ENCODE results near the gene GRK5. TPM values are rescaled to one million over a fixed set of nuclear protein-coding genes. Genes with fewer than 3 reads are reported as not detected.

GRK5 gene
- total RNA-seq, 1 experiment from 2014 or later = 58.2 TPM

DNA sequence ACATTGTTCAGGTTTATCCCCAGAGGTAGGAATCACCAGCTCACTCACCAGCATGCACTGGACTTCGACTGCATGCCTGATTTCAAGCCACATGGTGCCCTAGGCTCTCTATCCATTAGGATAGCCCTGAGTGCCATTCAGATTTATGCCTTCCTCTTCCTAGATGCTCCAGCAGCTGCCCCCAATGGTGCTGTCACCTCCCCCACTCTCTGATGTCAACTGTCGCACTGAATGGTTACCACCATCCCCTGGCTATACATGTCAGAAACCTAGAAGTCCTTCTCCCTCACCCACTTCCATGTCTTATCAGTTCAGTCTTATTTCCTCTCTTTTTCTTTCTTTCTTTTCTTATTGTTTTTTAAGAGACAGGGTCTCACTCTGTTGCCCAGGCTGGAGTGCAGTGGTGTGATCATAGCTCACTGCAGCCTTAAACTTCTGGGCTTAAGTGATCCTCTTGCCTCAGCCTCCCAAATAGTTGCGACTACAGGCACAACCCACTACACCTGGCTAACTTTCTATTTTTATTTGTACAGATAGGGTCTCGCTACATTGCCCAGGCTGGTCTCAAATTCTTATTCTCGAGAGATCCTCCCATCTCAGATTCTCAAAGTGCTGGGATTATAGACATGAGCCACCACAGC is 44.8 kb upstream of the GRK5 start:
- intact Hi-C loops (cut with micrococcal nuclease; ENCODE audit: unreplicated experiment) = no loop called here
- ChIA-PET POLR2A (ENCODE audit: low non-redundant PET) (no interaction called here), CTCF (no interaction called here)

DNA sequence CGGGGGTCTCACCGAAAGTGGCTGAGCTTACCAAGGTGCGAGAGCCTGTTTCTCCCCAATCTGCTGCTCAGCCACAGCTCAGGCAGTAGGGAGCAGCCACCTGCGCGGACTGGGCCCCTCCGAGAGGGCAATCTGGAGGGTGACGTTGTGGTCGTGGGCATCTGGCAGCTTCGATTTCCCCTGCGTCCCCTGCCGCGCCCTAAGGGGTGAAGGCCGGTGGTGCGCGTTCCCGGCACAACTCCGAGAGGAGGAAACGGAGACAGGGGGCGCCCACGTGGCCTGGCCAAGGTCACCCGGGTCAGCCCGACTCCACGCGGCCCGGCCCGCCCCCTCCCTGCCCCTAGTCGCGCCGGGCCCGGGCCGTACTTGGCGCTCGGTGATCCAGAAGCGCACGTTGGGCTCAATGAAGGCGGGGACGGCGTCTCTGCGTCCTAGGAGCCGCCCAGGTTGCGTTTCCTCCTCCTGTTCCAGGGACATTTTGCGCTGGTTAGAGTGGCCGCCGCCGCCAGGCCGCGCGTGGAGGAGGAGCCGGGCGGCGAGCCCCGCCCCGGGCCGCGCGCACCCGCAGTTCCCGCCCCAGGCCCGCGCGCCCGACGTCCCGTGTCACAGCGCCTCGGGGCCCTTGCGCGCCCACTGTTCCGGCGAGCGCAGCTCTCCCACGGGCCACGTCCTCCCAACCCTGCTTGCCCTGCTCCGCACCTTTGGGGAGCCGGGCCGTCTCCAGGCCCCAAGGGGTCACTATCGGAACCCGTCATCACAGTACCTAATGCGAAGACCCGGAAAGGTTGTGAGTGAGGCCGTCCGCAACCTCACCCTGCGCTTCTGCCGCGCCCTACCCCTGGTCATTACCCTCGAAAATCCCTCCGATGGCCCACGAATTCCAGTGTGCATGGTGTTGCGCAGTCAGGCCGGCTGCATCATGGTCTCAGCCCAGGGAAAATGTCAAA is 41.9 kb upstream of the GRK5 start, which contains the start of gene SFXN4:
Gene SFXN4, minus strand, starts transcription at position 544 of the 947 bp plus-strand sequence. Its CDS starts 67 bp downstream, at position 477.
- ChIA-PET CTCF (no interaction called here), POLR2A (ENCODE audit: low non-redundant PET) (no interaction called here)
- no TSS peak for BruUV-seq (replicated peaks)
- H3K27ac ChIP-seq (ENCODE audit: low read depth, low read length, poor library complexity, severe bottlenecking) = peak within 1 kb of the TSS; percentile 93
- peak within 1 kb of the TSS; percentile 96 for H3K4me3 ChIP-seq (ENCODE audit: low read depth, low read length, poor library complexity, severe bottlenecking)
- no peaks in the 10 kb centered on the region for H3K9me3 ChIP-seq (ENCODE audit: low read depth, low read length, poor library complexity, severe bottlenecking)
- H3K36me3 ChIP-seq (ENCODE audit: insufficient read depth, low read length, poor library complexity, severe bottlenecking) = peaks cover 46% of the 10 kb centered on the region
- intact Hi-C loops (cut with micrococcal nuclease; ENCODE audit: unreplicated experiment) = no loop called here
- H3K27me3 ChIP-seq (replicated peaks; ENCODE audit: insufficient read depth, low read depth, low read length, poor library complexity) = no peaks in the 10 kb centered on the region
- TF ChIP-seq EZH2 (IDR thresholded peaks at IDR 0.05; ENCODE audit: borderline replicate concordance, low read depth, low read length, poor library complexity, severe bottlenecking) = no peak
- TF ChIP-seq, protein P1, sequence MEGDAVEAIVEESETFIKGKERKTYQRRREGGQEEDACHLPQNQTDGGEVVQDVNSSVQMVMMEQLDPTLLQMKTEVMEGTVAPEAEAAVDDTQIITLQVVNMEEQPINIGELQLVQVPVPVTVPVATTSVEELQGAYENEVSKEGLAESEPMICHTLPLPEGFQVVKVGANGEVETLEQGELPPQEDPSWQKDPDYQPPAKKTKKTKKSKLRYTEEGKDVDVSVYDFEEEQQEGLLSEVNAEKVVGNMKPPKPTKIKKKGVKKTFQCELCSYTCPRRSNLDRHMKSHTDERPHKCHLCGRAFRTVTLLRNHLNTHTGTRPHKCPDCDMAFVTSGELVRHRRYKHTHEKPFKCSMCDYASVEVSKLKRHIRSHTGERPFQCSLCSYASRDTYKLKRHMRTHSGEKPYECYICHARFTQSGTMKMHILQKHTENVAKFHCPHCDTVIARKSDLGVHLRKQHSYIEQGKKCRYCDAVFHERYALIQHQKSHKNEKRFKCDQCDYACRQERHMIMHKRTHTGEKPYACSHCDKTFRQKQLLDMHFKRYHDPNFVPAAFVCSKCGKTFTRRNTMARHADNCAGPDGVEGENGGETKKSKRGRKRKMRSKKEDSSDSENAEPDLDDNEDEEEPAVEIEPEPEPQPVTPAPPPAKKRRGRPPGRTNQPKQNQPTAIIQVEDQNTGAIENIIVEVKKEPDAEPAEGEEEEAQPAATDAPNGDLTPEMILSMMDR (conservative IDR thresholded peaks at IDR 0.05; ENCODE audit: low read depth, low read length) = no peak
- H3K4me1 ChIP-seq (ENCODE audit: insufficient read depth, low read length, poor library complexity, severe bottlenecking) = peaks cover 17% of the 10 kb centered on the region
- peak; percentile 82 for DNase-seq (ENCODE audit: low spot score)

More for the DNA sequence above, 44.8 kb upstream of the GRK5 start:
- H3K27me3 ChIP-seq (replicated peaks; ENCODE audit: insufficient read depth, low read depth, low read length, poor library complexity) = no peaks in the 10 kb centered on the region
- H3K9me3 ChIP-seq (ENCODE audit: low read depth, low read length, poor library complexity, severe bottlenecking) = no peaks in the 10 kb centered on the region
- H3K4me3 ChIP-seq (ENCODE audit: low read depth, low read length, poor library complexity, severe bottlenecking) = no peak overlapping the region
- peaks cover 29% of the 10 kb centered on the region for H3K36me3 ChIP-seq (ENCODE audit: insufficient read depth, low read length, poor library complexity, severe bottlenecking)
- TSS peak; percentile 15 for BruUV-seq (replicated peaks)
- no peak overlapping the region for H3K27ac ChIP-seq (ENCODE audit: low read depth, low read length, poor library complexity, severe bottlenecking)
- no peak for DNase-seq (ENCODE audit: low spot score)
- TF ChIP-seq EZH2 (IDR thresholded peaks at IDR 0.05; ENCODE audit: borderline replicate concordance, low read depth, low read length, poor library complexity, severe bottlenecking) = no peak
- TF ChIP-seq, protein P1 (conservative IDR thresholded peaks at IDR 0.05; ENCODE audit: low read depth, low read length) = no peak
- H3K4me1 ChIP-seq (ENCODE audit: insufficient read depth, low read length, poor library complexity, severe bottlenecking) = peaks cover 17% of the 10 kb centered on the region

DNA sequence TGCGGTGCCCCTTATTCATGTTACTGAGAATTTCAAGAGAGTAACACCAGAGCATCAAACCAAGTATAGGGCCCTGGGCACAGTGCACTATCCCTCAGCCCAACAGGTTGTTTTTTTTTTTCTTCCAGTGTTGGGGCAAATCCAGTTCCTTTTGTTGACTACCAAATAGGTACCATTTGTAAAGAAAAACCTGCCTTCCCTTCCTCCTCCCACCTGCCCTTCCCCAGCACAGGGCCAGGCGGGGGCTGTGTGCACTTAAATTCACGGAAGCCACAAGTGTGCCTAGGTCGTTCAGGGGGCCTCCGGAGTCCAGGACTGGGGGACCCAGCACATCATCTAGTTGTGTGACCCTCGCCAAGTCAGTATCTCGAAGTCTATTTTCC is 41.3 kb upstream of the GRK5 start:
- TF ChIP-seq, protein P1 (conservative IDR thresholded peaks at IDR 0.05; ENCODE audit: low read depth, low read length) = no peak
- no peak for TF ChIP-seq EZH2 (IDR thresholded peaks at IDR 0.05; ENCODE audit: borderline replicate concordance, low read depth, low read length, poor library complexity, severe bottlenecking)
- H3K4me1 ChIP-seq (ENCODE audit: insufficient read depth, low read length, poor library complexity, severe bottlenecking) = peaks cover 17% of the 10 kb centered on the region
- intact Hi-C loops (cut with micrococcal nuclease; ENCODE audit: unreplicated experiment) = no loop called here
- no peaks in the 10 kb centered on the region for H3K27me3 ChIP-seq (replicated peaks; ENCODE audit: insufficient read depth, low read depth, low read length, poor library complexity)
- POLR2A ChIA-PET (ENCODE audit: low non-redundant PET) = no interaction called here
- CTCF ChIA-PET = no interaction called here
- H3K9me3 ChIP-seq (ENCODE audit: low read depth, low read length, poor library complexity, severe bottlenecking) = no peaks in the 10 kb centered on the region
- H3K27ac ChIP-seq (ENCODE audit: low read depth, low read length, poor library complexity, severe bottlenecking) = peak overlapping the region; percentile 93
- peak overlapping the region; percentile 96 for H3K4me3 ChIP-seq (ENCODE audit: low read depth, low read length, poor library complexity, severe bottlenecking)
- DNase-seq (ENCODE audit: low spot score) = no peak
- no TSS peak for BruUV-seq (replicated peaks)
- H3K36me3 ChIP-seq (ENCODE audit: insufficient read depth, low read length, poor library complexity, severe bottlenecking) = peaks cover 47% of the 10 kb centered on the region
